ENCODE results near the gene CARD9. TPM values are rescaled to one million over a fixed set of nuclear protein-coding genes. Genes with fewer than 3 reads are reported as not detected.
"Not testable (repeated sequence)": the region's sequence is repeated elsewhere in the genome, so short reads cannot be mapped to it uniquely, and the experiment has no call there.

CARD9 gene
- polyA plus RNA-seq, 1 of the 3 experiments (the other 2 are of a cell fraction), result 1.1 TPM

DNA sequence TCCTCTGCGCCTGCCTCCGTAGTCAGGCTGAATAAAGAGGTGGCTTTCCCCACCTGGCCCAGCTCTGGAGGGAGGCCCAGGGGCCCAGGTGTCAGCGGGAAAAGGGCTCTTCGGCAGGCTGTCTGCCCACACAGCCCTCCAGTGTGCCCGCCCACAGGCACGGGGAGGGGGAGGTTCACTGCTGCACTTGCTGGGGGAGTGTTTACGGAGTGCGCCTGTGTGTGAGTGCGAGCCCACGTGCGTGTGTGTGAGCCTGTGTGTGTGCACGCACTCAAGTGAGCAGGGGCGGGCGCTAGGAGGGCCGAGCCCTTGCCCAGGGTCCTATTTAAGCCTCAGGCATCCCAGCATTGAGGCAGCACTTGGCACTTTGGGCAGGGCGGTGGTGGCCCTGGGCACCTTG, 20.8 kb downstream of the CARD9 start:
- no peaks in the 10 kb centered on the region for H3F3A ChIP-seq (replicated peaks; ENCODE audit: insufficient read depth)
- H3K9me2 ChIP-seq, result no peaks in the 10 kb centered on the region
- H3K36me3 ChIP-seq (replicated peaks in 1 of 2; ENCODE audit: control insufficient read depth in 1 of 2, insufficient read depth in 2 of 2, low read length in 1 of 2), result peaks cover 0 to 13% of the 10 kb centered on the region in 2 experiments
- DNase-seq, result no peak
- H3K27ac ChIP-seq (ENCODE audit: low read depth in 2 of 2, low read length in 1 of 2), result peak overlapping the region in 1 of 2 experiments; percentile 49; a peak in 2 of 4 replicates
- no peak for TF ChIP-seq SMC3 (IDR thresholded peaks at IDR 0.05; ENCODE audit: low read depth, low read length)
- no peak for TF ChIP-seq GABPA (IDR thresholded peaks at IDR 0.05; ENCODE audit: low read depth)
- no peak for TF ChIP-seq TAF1 (IDR thresholded peaks at IDR 0.05; ENCODE audit: borderline replicate concordance, low read depth, low read length)
- H3K79me2 ChIP-seq (ENCODE audit: insufficient read depth), result no peaks in the 10 kb centered on the region
- WGBS (ENCODE audit: low lambda C conversion rate), result 90% methylated on average over 4 of the region's 16 CpGs
- POLR2A ChIA-PET, result no interaction called here
- H3K4me3 ChIP-seq (ENCODE audit: low read depth in 2 of 2, low read length in 1 of 2), result peak overlapping the region; percentile 29 to 49
- peak overlapping the region; percentile 54; the same call in 1 of the 2 replicates for H3K9ac ChIP-seq
- no peaks in the 10 kb centered on the region for H3K9me3 ChIP-seq
- CTCF ChIA-PET, result interaction anchor here (4.1 kb wide), 1 partner anchor 11 kb away, joined by 23 read pairs; the partner anchor contains the start of gene DNLZ
- H3K27me3 ChIP-seq (ENCODE audit: insufficient read depth), result no peaks in the 10 kb centered on the region
- peak overlapping the region; percentile 75 for H3K4me2 ChIP-seq
- peaks cover 0 to 55% of the 10 kb centered on the region in 2 experiments; a peak in 1 of 4 replicates for H3K4me1 ChIP-seq (ENCODE audit: control insufficient read depth in 1 of 2, insufficient read depth in 2 of 2, low read depth in 1 of 2, low read length in 1 of 2)
- H2AFZ ChIP-seq (ENCODE audit: low read depth), result no peak overlapping the region
- no peaks in the 10 kb centered on the region for H4K20me1 ChIP-seq (ENCODE audit: insufficient read depth)

DNA sequence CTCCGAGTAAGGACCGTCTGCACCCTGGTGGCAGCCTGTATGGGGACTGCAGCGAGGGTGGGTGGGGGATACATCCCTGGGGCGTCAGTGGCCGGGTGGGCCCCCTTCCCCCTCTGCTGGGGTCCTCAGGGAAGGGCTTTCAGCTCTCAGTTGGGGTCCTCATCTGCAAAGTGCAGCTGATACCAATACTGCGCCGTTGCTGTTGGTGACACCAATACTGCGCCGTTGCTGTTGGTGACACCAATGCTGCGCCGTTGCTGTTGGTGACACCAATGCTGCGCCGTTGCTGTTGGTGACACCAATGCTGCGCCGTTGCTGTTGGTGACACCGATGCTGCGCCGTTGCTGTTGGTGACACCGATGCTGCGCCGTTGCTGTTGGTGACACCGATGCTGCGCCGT, 21.6 kb downstream of the CARD9 start:
- 0 out of 2 replicates have a peak, but pooled peaks have one; percentile 25 for TF ChIP-seq MXI1 (IDR thresholded peaks at IDR 0.05; ENCODE audit: low read depth, low read length)
- H2AFZ ChIP-seq (ENCODE audit: low read depth); H3K9me3 ChIP-seq; H3F3A ChIP-seq (replicated peaks; ENCODE audit: insufficient read depth); H3K27me3 ChIP-seq (ENCODE audit: insufficient read depth); H3K9me2 ChIP-seq; H3K79me2 ChIP-seq (ENCODE audit: insufficient read depth); H4K20me1 ChIP-seq (ENCODE audit: insufficient read depth): not testable (repeated sequence)
- Histone ChIP-seq H3K27ac (ENCODE audit: low read depth in 2 of 2, low read length in 1 of 2) (peak overlapping the region in 1 of 2 experiments; percentile 16; a peak in 2 of 4 replicates), H3K4me1 (ENCODE audit: control insufficient read depth in 1 of 2, insufficient read depth in 2 of 2, low read depth in 1 of 2, low read length in 1 of 2) (peaks cover 0 to 63% of the 10 kb centered on the region in 2 experiments; a peak in 1 of 4 replicates), H3K4me3 (ENCODE audit: low read depth in 2 of 2, low read length in 1 of 2) (peak overlapping the region; percentile 35 to 49), H3K4me2 (peak overlapping the region; percentile 75), H3K9ac (peak overlapping the region; percentile 46; the same call in 1 of the 2 replicates), H3K36me3 (replicated peaks in 1 of 2; ENCODE audit: control insufficient read depth in 1 of 2, insufficient read depth in 2 of 2, low read length in 1 of 2) (peaks cover 0 to 11% of the 10 kb centered on the region in 2 experiments)
- no CpG with 5 or more reads among the region's 24 CpGs for WGBS (ENCODE audit: low lambda C conversion rate)
- CTCF ChIA-PET, result interaction anchor here (4.1 kb wide), 1 partner anchor 12 kb away, joined by 23 read pairs; the partner anchor contains the start of gene DNLZ
- POLR2A ChIA-PET, result interaction anchor here (1.1 kb wide), 1 partner anchor 10 kb away, joined by 3 read pairs; no protein-coding TSS in a partner anchor
- DNase-seq, result peak; percentile 69

DNA sequence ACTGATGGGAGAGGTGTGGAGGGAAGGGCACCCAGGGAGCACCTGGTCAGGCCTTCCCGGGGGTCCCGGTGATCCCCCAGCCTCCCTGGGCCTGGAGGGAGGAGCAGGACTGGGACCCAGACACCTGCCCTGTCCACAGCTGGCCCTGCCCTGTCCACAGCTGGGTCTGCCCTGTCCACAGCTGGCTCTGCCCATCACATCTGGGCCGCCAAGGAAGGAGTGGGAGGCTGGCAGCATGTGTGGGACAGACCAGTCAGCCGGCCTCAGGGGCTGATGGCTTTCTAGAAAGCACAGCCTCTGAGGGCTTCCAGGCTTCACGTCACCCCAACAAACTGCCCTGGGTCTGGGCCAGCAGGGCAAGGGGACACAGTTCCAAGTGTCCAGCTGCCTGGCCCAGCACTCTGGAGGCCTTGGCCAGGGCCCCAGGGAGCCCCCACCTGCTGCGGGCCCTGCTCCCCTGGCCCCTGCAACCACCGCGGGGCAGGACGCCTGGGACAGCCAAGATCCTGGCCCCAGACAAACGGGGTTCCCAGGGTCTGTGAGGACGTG, 22.1 kb downstream of the CARD9 start:
- H3K79me2 ChIP-seq (ENCODE audit: insufficient read depth), result no peaks in the 10 kb centered on the region
- H4K20me1 ChIP-seq (ENCODE audit: insufficient read depth), result no peaks in the 10 kb centered on the region
- H3K4me2 ChIP-seq, result peak overlapping the region; percentile 69
- no peaks in the 10 kb centered on the region for H3K9me2 ChIP-seq
- H3F3A ChIP-seq (replicated peaks; ENCODE audit: insufficient read depth), result no peaks in the 10 kb centered on the region
- no peaks in the 10 kb centered on the region for H3K27me3 ChIP-seq (ENCODE audit: insufficient read depth)
- H2AFZ ChIP-seq (ENCODE audit: low read depth), result no peak overlapping the region
- H3K36me3 ChIP-seq (replicated peaks in 1 of 2; ENCODE audit: control insufficient read depth in 1 of 2, insufficient read depth in 2 of 2, low read length in 1 of 2), result peaks cover 0 to 6% of the 10 kb centered on the region in 2 experiments
- H3K9me3 ChIP-seq, result no peaks in the 10 kb centered on the region
- H3K9ac ChIP-seq, result peak overlapping the region; percentile 46; the same call in 1 of the 2 replicates
- WGBS (ENCODE audit: low lambda C conversion rate), result 49% methylated on average over 3 of the region's 11 CpGs
- peak overlapping the region; percentile 35 to 44 for H3K4me3 ChIP-seq (ENCODE audit: low read depth in 2 of 2, low read length in 1 of 2)
- peak overlapping the region in 1 of 2 experiments; percentile 47; a peak in 2 of 4 replicates for H3K27ac ChIP-seq (ENCODE audit: low read depth in 2 of 2, low read length in 1 of 2)
- POLR2A ChIA-PET, result interaction anchor here (1.1 kb wide), 1 partner anchor 10 kb away, joined by 3 read pairs; no protein-coding TSS in a partner anchor
- CTCF ChIA-PET, result interaction anchor here (1.2 to 4.1 kb wide), 2 partner anchors 10 to 12 kb away, joined by 5 to 23 read pairs; partner anchors contain the start of gene DNLZ
- DNase-seq, result no peak
- peaks cover 0 to 67% of the 10 kb centered on the region in 2 experiments; a peak in 1 of 4 replicates for H3K4me1 ChIP-seq (ENCODE audit: control insufficient read depth in 1 of 2, insufficient read depth in 2 of 2, low read depth in 1 of 2, low read length in 1 of 2)
- TF ChIP-seq EZH2phosphoT487 (IDR thresholded peaks at IDR 0.05; ENCODE audit: borderline replicate concordance, low read depth), result no peak
- no peak for TF ChIP-seq SIN3A (IDR thresholded peaks at IDR 0.05; ENCODE audit: borderline replicate concordance, low read depth, low read length)
- TF ChIP-seq EP300 (IDR thresholded peaks at IDR 0.05; ENCODE audit: borderline replicate concordance in 1 of 2, low read depth in 1 of 2, low read length in 1 of 2), result no peak
- no peak for TF ChIP-seq NFIC (IDR thresholded peaks at IDR 0.05; ENCODE audit: borderline replicate concordance)
- no peak for TF ChIP-seq MXI1 (IDR thresholded peaks at IDR 0.05; ENCODE audit: low read depth, low read length)
- no peak for TF ChIP-seq NRF1 (IDR thresholded peaks at IDR 0.05; ENCODE audit: low read depth, low read length)
- TF ChIP-seq, protein P1, sequence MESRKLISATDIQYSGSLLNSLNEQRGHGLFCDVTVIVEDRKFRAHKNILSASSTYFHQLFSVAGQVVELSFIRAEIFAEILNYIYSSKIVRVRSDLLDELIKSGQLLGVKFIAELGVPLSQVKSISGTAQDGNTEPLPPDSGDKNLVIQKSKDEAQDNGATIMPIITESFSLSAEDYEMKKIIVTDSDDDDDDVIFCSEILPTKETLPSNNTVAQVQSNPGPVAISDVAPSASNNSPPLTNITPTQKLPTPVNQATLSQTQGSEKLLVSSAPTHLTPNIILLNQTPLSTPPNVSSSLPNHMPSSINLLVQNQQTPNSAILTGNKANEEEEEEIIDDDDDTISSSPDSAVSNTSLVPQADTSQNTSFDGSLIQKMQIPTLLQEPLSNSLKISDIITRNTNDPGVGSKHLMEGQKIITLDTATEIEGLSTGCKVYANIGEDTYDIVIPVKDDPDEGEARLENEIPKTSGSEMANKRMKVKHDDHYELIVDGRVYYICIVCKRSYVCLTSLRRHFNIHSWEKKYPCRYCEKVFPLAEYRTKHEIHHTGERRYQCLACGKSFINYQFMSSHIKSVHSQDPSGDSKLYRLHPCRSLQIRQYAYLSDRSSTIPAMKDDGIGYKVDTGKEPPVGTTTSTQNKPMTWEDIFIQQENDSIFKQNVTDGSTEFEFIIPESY (IDR thresholded peaks at IDR 0.05; ENCODE audit: borderline replicate concordance, low read depth), result no peak
- TF ChIP-seq GATA2 (CRISPR knock-in tag; IDR thresholded peaks at IDR 0.05), result no peak
- no peak for TF ChIP-seq RCOR1 (IDR thresholded peaks at IDR 0.05; ENCODE audit: low read length)
- TF ChIP-seq TCF12 (IDR thresholded peaks at IDR 0.05), result no peak
- TF ChIP-seq REST (IDR thresholded peaks at IDR 0.05; ENCODE audit: low read depth, low read length), result no peak

Measured in SK-N-SH (cell line).